ENCODE data around the gene MARCHF10. TPM values are rescaled to one million over a fixed set of nuclear protein-coding genes. Genes with fewer than 3 reads are reported as not detected.
A peak's percentile ranks its signal among the peaks of the same experiment; 100 is the strongest.

The MARCHF10 gene
- polyA plus RNA-seq, 3 donors: not detected

- H3K9me3 Mint-ChIP-seq: peaks cover 0 to 3% (median 0%) of the 10 kb centered on the region in 7 donors
- H3K4me1 Mint-ChIP-seq: no peaks in the 10 kb centered on the region
- Histone ChIP-seq H3K4me3 (replicated peaks in 1 of 3; ENCODE audit: low read depth in 2 of 3, low read length in 3 of 3) (no peak overlapping the region), H2AFZ (ENCODE audit: insufficient read depth, low read depth, low read length, poor library complexity, severe bottlenecking) (no peak overlapping the region), H4K20me1 (ENCODE audit: insufficient read depth, low read length) (no peaks in the 10 kb centered on the region), H3K27me3 (ENCODE audit: control insufficient read depth in 2 of 2, insufficient read depth in 2 of 2, low read length in 2 of 2) (no peaks in the 10 kb centered on the region), H3K4me1 (ENCODE audit: control insufficient read depth in 1 of 2, insufficient read depth in 2 of 2, low read length in 2 of 2) (no peaks in the 10 kb centered on the region), H3K9me3 (replicated peaks in 1 of 2; ENCODE audit: control insufficient read depth in 1 of 2, insufficient read depth in 1 of 2, low read length in 2 of 2) (no peaks in the 10 kb centered on the region), H3K27ac (ENCODE audit: low read depth in 1 of 2, low read length in 2 of 2) (no peak overlapping the region), H3K9ac (ENCODE audit: insufficient read depth, low read length, poor library complexity, severe bottlenecking) (no peak overlapping the region), H3K79me2 (ENCODE audit: insufficient read depth, low read length) (no peaks in the 10 kb centered on the region), H3K4me2 (replicated peaks; ENCODE audit: extremely low read depth, low read length, poor library complexity, severe bottlenecking) (no peak overlapping the region), H3K36me3 (replicated peaks in 1 of 2; ENCODE audit: control insufficient read depth in 1 of 2, insufficient read depth in 2 of 2, low read length in 2 of 2) (no peaks in the 10 kb centered on the region)
- intact Hi-C loops (cut with micrococcal nuclease): no loop called here
- 90% methylated on average over 2 of the region's 3 CpGs for WGBS (ENCODE audit: insufficient coverage)
- no peaks in the 10 kb centered on the region for H3K27me3 Mint-ChIP-seq (ENCODE audit: low read depth in 3 of 3)
- no peak overlapping the region for H3K4me3 Mint-ChIP-seq
- H3K36me3 Mint-ChIP-seq: no peaks in the 10 kb centered on the region
- no peak overlapping the region for H3K27ac Mint-ChIP-seq
- no peak for DNase-seq
- no peak for TF ChIP-seq CTCF (IDR thresholded peaks at IDR 0.05)
Measured at GRCh38 chr17:62674841-62675240, 133.3 kb downstream of the MARCHF10 start.

- WGBS (ENCODE audit: insufficient coverage): 30% methylated on average over 6 of the region's 6 CpGs
- Histone ChIP-seq H2AFZ (ENCODE audit: insufficient read depth, low read depth, low read length, poor library complexity, severe bottlenecking) (no peak overlapping the region), H3K9ac (ENCODE audit: insufficient read depth, low read length, poor library complexity, severe bottlenecking) (no peak overlapping the region), H3K9me3 (replicated peaks in 1 of 2; ENCODE audit: control insufficient read depth in 1 of 2, insufficient read depth in 1 of 2, low read length in 2 of 2) (no peaks in the 10 kb centered on the region), H3K79me2 (ENCODE audit: insufficient read depth, low read length) (no peaks in the 10 kb centered on the region), H3K4me2 (replicated peaks; ENCODE audit: extremely low read depth, low read length, poor library complexity, severe bottlenecking) (no peak overlapping the region), H3K4me1 (ENCODE audit: control insufficient read depth in 1 of 2, insufficient read depth in 2 of 2, low read length in 2 of 2) (no peaks in the 10 kb centered on the region), H3K27me3 (ENCODE audit: control insufficient read depth in 2 of 2, insufficient read depth in 2 of 2, low read length in 2 of 2) (no peaks in the 10 kb centered on the region), H3K36me3 (replicated peaks in 1 of 2; ENCODE audit: control insufficient read depth in 1 of 2, insufficient read depth in 2 of 2, low read length in 2 of 2) (no peaks in the 10 kb centered on the region), H4K20me1 (ENCODE audit: insufficient read depth, low read length) (no peaks in the 10 kb centered on the region), H3K27ac (ENCODE audit: low read depth in 1 of 2, low read length in 2 of 2) (no peak overlapping the region), H3K4me3 (replicated peaks in 1 of 3; ENCODE audit: low read depth in 2 of 3, low read length in 3 of 3) (no peak overlapping the region)
- Mint-ChIP-seq H3K27ac (peak overlapping the region in 1 of 7 donors; percentile 40), H3K9me3 (no peaks in the 10 kb centered on the region), H3K36me3 (no peaks in the 10 kb centered on the region), H3K27me3 (ENCODE audit: low read depth in 3 of 3) (no peaks in the 10 kb centered on the region), H3K4me3 (no peak overlapping the region), H3K4me1 (no peaks in the 10 kb centered on the region)
- TF ChIP-seq CTCF (IDR thresholded peaks at IDR 0.05): no peak
- intact Hi-C loops (cut with micrococcal nuclease): no loop called here
- no peak for DNase-seq
Measured at GRCh38 chr17:62674363-62674739, 133.8 kb downstream of the MARCHF10 start.

Data from CD14-positive monocyte (primary cell).